HUES48 (cell line): ENCODE results near the gene TASOR2.

Experiments
- H3K27ac ChIP-seq: one replicate; pipeline ENCODE4 v1.7.0; 2013; ENCODE audit warnings: low read depth, low read length, inconsistent platforms
- H3K27me3 ChIP-seq: 2 replicates; pipeline ENCODE4 v1.6.1; 2013; ENCODE audit warnings: mild to moderate bottlenecking, low read length; ENCODE audit not compliant: control insufficient read depth, insufficient read depth
- H3K36me3 ChIP-seq: 2 replicates; pipeline ENCODE4 v1.6.1; 2013; ENCODE audit warnings: low read length; ENCODE audit not compliant: control insufficient read depth, insufficient read depth
- H3K4me1 ChIP-seq: 2 replicates; pipeline ENCODE4 v1.6.1; 2013; ENCODE audit warnings: mild to moderate bottlenecking, low read length; ENCODE audit not compliant: control insufficient read depth, insufficient read depth
- H3K4me3 ChIP-seq: 2 replicates; pipeline ENCODE4 v1.5.1; 2013; ENCODE audit warnings: mild to moderate bottlenecking, low read depth, low read length
- H3K9ac ChIP-seq: 2 replicates; pipeline ENCODE4 v1.6.1; 2013; ENCODE audit warnings: mild to moderate bottlenecking, low read depth, low read length, moderate library complexity
- H3K9me3 ChIP-seq: 2 replicates; pipeline ENCODE4 v1.6.1; 2013; ENCODE audit warnings: low read length; ENCODE audit not compliant: control insufficient read depth, insufficient read depth

Gene TASOR2

DNA sequence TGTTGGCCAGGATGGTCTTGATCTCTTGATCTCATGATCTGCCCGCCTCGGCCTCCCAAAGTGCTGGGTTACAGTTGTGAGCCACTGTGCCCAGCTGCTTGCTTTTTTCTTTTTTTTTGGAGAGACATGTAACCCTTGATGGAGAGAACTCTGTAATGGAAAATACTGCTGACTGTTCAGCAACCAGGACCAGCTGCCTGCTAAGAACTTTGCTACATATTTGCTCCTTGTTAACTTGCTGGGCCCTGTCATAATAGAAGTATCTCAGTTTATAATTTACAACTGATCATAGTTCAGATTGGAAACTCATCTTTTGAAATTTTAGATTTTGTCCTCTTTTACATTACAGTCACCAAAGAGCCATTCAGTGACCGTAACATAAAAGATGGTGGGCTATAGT lies 34.9 kb downstream of the TASOR2 start:
- H3K36me3 ChIP-seq: peaks cover 26% of the 10 kb centered on the region
- no peaks in the 10 kb centered on the region; the same call in 1 of the 2 replicates for H3K4me1 ChIP-seq
- no peak overlapping the region for H3K27ac ChIP-seq
- H3K4me3 ChIP-seq: no peak overlapping the region
- H3K9me3 ChIP-seq: no peaks in the 10 kb centered on the region
- H3K27me3 ChIP-seq: no peaks in the 10 kb centered on the region
- H3K9ac ChIP-seq: no peak overlapping the region

DNA sequence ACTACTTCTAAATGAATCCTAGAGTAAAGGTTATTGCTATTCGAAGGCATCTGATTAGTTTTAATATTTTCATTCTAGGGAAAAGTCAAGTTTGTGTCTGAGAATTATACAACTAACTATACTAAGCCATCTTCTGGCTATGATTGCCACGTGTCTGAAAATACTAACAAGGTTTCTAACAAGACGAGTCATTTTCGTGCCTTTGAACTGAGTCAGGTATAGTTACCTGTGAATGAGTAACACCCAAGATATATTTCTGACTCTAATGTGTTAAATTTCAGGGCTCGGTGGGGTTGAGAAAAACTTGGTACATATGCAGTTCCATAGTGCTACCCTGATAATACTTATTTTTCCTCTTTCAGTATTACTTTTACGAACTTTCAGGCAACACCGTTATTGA lies 35.5 kb downstream of the TASOR2 start:
- no peak overlapping the region for H3K4me3 ChIP-seq
- no peaks in the 10 kb centered on the region for H3K27me3 ChIP-seq
- H3K9me3 ChIP-seq: no peaks in the 10 kb centered on the region
- no peaks in the 10 kb centered on the region; the same call in 1 of the 2 replicates for H3K4me1 ChIP-seq
- H3K27ac ChIP-seq: no peak overlapping the region
- H3K9ac ChIP-seq: no peak overlapping the region
- peaks cover 26% of the 10 kb centered on the region for H3K36me3 ChIP-seq

DNA sequence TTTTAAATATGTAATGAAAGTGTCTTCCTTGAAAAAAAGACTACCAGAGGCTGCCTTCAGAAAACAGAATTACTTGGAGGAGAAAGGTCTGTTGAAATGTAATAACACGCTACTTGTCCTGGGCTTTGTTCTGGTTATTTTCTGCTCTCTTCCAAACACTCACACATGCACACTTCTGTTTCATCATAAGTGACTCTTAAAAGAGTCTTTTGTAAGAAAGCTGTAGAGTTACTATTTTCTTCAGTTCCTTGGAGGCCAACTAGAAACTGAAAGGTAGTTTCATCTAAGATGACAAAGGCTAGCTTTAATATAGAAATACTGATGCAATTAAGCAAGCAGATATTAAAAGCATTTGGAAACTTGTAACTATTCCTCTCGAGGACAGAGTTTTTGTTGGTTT lies 39.1 kb downstream of the TASOR2 start:
- H3K4me1 ChIP-seq: no peaks in the 10 kb centered on the region
- H3K27me3 ChIP-seq: no peaks in the 10 kb centered on the region
- H3K4me3 ChIP-seq: no peak overlapping the region
- H3K9me3 ChIP-seq: no peaks in the 10 kb centered on the region
- H3K36me3 ChIP-seq: peaks cover 53% of the 10 kb centered on the region
- H3K27ac ChIP-seq: no peak overlapping the region
- H3K9ac ChIP-seq: no peak overlapping the region

DNA sequence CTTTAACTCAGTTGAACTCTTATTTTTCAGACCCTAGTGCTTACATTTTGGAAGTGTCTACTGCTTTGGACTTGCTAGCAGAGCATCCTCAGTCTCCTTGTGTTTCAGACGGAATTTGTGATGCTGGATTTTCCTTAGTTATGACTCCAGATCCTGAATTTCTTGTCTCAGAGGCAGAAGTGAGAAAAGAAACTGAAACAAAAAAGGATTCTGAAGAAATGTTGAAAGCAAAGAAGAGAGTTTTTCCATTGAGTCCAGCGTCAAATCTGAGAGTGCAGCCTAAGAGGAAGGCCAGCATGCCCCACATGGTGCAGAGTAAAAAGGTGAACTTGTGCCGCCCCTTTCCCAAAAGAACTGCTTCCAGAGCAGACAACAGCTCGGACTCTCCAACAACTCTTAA lies 46.1 kb downstream of the TASOR2 start:
- H3K27me3 ChIP-seq: no peaks in the 10 kb centered on the region
- no peaks in the 10 kb centered on the region for H3K9me3 ChIP-seq
- H3K9ac ChIP-seq: no peak overlapping the region
- no peaks in the 10 kb centered on the region for H3K4me1 ChIP-seq
- peaks cover 69% of the 10 kb centered on the region for H3K36me3 ChIP-seq
- H3K4me3 ChIP-seq: no peak overlapping the region
- no peak overlapping the region for H3K27ac ChIP-seq

DNA sequence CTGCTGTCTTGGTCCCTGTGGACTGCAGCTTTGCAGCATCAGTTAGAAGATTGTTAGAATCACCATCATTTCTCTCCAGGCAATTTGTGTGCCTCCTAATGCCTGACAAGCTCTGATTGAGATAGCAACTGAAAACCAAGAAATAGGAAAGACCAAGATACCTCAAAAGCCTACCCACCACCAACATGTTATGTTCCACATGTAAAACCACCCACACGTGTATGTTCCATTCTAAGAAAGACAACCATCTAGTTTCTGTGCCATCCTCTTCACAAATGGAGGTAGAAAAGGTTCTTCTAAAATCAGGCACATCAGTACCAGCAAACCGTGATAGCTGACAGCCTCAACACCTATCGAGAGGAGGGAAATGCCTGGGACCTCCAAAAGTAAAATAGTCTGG lies 46.9 kb downstream of the TASOR2 start:
- peaks cover 67% of the 10 kb centered on the region for H3K36me3 ChIP-seq
- no peak overlapping the region for H3K9ac ChIP-seq
- H3K9me3 ChIP-seq: no peaks in the 10 kb centered on the region
- no peak overlapping the region for H3K4me3 ChIP-seq
- H3K27ac ChIP-seq: no peak overlapping the region
- H3K4me1 ChIP-seq: no peaks in the 10 kb centered on the region
- no peaks in the 10 kb centered on the region for H3K27me3 ChIP-seq

DNA sequence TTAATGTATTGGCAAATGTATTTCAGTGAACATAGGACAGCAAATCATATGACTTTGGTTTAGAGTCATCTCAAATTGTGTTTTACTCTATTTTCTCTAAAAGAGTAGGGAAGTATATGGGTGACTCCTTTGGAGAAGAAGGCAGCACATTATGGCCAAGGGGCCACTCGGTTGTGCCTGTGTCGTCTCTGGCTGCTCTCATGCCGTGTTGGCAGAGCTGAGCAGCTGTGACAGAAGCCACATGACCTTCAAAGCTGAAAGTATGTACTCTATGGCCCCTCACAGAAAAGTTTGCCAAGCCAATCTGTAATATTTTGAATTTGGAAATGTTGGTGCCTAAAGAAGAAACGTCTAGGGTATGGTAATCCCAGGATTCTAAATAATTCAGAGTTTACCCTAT lies 47.5 kb downstream of the TASOR2 start:
- H3K4me1 ChIP-seq: no peaks in the 10 kb centered on the region
- H3K9ac ChIP-seq: no peak overlapping the region
- H3K36me3 ChIP-seq: peaks cover 62% of the 10 kb centered on the region
- no peak overlapping the region for H3K4me3 ChIP-seq
- H3K27ac ChIP-seq: no peak overlapping the region
- H3K27me3 ChIP-seq: no peaks in the 10 kb centered on the region
- H3K9me3 ChIP-seq: no peaks in the 10 kb centered on the region
